GM12878 (cell line): Measurements from ENCODE around the gene CIB4. TPM values are rescaled to one million over a fixed set of nuclear protein-coding genes. Genes with fewer than 3 reads are reported as not detected.

Experiments used
- ATAC-seq: fragments of 200-7000 bp; cut with Tn5 transposase; 3 replicates; pipeline ENCODE4 v1.9.1; 2020; ENCODE audit warnings: mild to moderate bottlenecking, moderate library complexity
- BruUV-seq: library from RNA; stranded (reverse); fragments of 400-500 nt; replicated peaks from 2 replicates; lab custom pipeline; 2021; lab: Mats Ljungman, UMichigan
- CTCF ChIA-PET: fragments of 300-600 bp; sonication (Branson Sonifier 250); formaldehyde crosslinking; extraction: SDS; loops from one replicate; lab custom pipeline; 2021; ENCODE audit warnings: inconsistent platforms; lab: Yijun Ruan, JAX
- POLR2A ChIA-PET: fragments of 350-600 bp; formaldehyde crosslinking; extraction: SDS; loops from one replicate; lab custom pipeline; 2021; ENCODE audit warnings: inconsistent platforms; lab: Charles Lee
- RAD21 ChIA-PET: fragments of 300-600 bp; sonication (Branson Sonifier 250); formaldehyde crosslinking; loops from one replicate; lab custom pipeline; 2023; ENCODE audit warnings: antibody characterized with exemption; ENCODE audit not compliant: unreplicated experiment; lab: Charles Lee
- SMC1A ChIA-PET: fragments of 300-600 bp; sonication (Branson Sonifier 250); formaldehyde crosslinking; loops from one replicate; lab custom pipeline; 2023; ENCODE audit not compliant: unreplicated experiment, uncharacterized antibody; lab: Charles Lee
- DNase-seq: peaks from one replicate; pipeline ENCODE4 v3.0.0-alpha.2; 2011; ENCODE audit warnings: low read depth, low spot score
- FAIRE-seq: peaks from 3 replicates; lab custom pipeline; 2011; peaks lifted over from hg19 to GRCh38; lab: Jason Lieb, UNC
- H2AFZ ChIP-seq: 2 replicates; pipeline ENCODE4 v1.6.0; 2011; ENCODE audit warnings: low read depth, low read length, control low read depth; ENCODE audit not compliant: control insufficient read depth
- H3K27ac ChIP-seq: 2 replicates; pipeline ENCODE4 v1.5.1; 2011; ENCODE audit warnings: control low read depth; ENCODE audit not compliant: control insufficient read depth, insufficient read depth
- H3K27me3 ChIP-seq, 2 experiments: replicated peaks in 1 of 2; 2 replicates each; pipeline versions ENCODE4 v1.6.0 to v1.6.1; 2011; ENCODE audit warnings: low read length in 1 of 2; ENCODE audit not compliant: control insufficient read depth in 2 of 2, insufficient read depth in 2 of 2
- H3K36me3 ChIP-seq, 2 experiments: 2 replicates each; pipeline ENCODE4 v1.5.1; 2011; ENCODE audit warnings: low read length in 1 of 2; ENCODE audit not compliant: control insufficient read depth in 2 of 2, insufficient read depth in 2 of 2
- H3K4me1 ChIP-seq: 2 replicates; pipeline ENCODE4 v1.6.1; 2011; ENCODE audit warnings: mild to moderate bottlenecking, low read length, moderate library complexity, mixed read lengths; ENCODE audit not compliant: control insufficient read depth, insufficient read depth
- H3K4me2 ChIP-seq: 2 replicates; pipeline ENCODE4 v1.6.0; 2011; ENCODE audit warnings: control low read depth; ENCODE audit not compliant: control insufficient read depth, insufficient read depth
- H3K4me3 ChIP-seq: fragments of 200-600 bp; sonication (generic); 2 replicates; pipeline ENCODE4 v1.5.1; 2016
- H3K79me2 ChIP-seq: 2 replicates; pipeline ENCODE4 v1.6.0; 2011; ENCODE audit warnings: low read length; ENCODE audit not compliant: control insufficient read depth, insufficient read depth
- H3K9ac ChIP-seq: 2 replicates; pipeline ENCODE4 v1.8.0; 2011; ENCODE audit warnings: low read length, control low read depth, mixed read lengths; ENCODE audit not compliant: control insufficient read depth, insufficient read depth
- H3K9me3 ChIP-seq: replicated peaks from 3 replicates; pipeline ENCODE4 v1.5.1; 2011; ENCODE audit warnings: mild to moderate bottlenecking, low read length; ENCODE audit not compliant: control insufficient read depth, insufficient read depth
- H4K20me1 ChIP-seq: 2 replicates; pipeline ENCODE4 v1.6.0; 2011; ENCODE audit not compliant: control insufficient read depth, insufficient read depth
- ATF3 ChIP-seq: IDR thresholded peaks from 2 replicates; pipeline ENCODE4 v1.6.1; 2011; ENCODE audit warnings: low read depth, mild to moderate bottlenecking, low read length, moderate library complexity, borderline replicate concordance; ENCODE audit errors: extremely low read depth
- ATF7 ChIP-seq: fragments of 450-650 bp; IDR thresholded peaks from 2 replicates; pipeline ENCODE4 v1.6.1; 2016; ENCODE audit warnings: low read depth, mild to moderate bottlenecking
- CREB1 ChIP-seq: IDR thresholded peaks from 2 replicates; pipeline ENCODE4 v1.6.1; 2012; ENCODE audit warnings: low read depth, mild to moderate bottlenecking, inconsistent platforms
- HCFC1 ChIP-seq: fragments of 150-350 bp; IDR thresholded peaks from 2 replicates; pipeline ENCODE4 v1.6.1; 2014; ENCODE audit warnings: low read length
- HSF1 ChIP-seq: fragments of 150-350 bp; IDR thresholded peaks from 2 replicates; pipeline ENCODE4 v1.6.1; 2014; ENCODE audit warnings: mild to moderate bottlenecking, low read depth, low read length
- MEF2A ChIP-seq: IDR thresholded peaks from 2 replicates; pipeline ENCODE4 v1.6.1; 2011; ENCODE audit warnings: low read depth, mild to moderate bottlenecking, low read length, moderate library complexity; ENCODE audit not compliant: insufficient read depth
- MEF2B ChIP-seq: fragments of 450-650 bp; IDR thresholded peaks from 2 replicates; pipeline ENCODE4 v1.6.1; 2018; ENCODE audit warnings: mild to moderate bottlenecking, moderate library complexity; ENCODE audit not compliant: partially characterized antibody, poor library complexity, severe bottlenecking
- PAX8 ChIP-seq: fragments of 450-650 bp; IDR thresholded peaks from 2 replicates; pipeline ENCODE4 v1.6.1; 2017; ENCODE audit warnings: mild to moderate bottlenecking, moderate library complexity
- PML ChIP-seq: IDR thresholded peaks from 2 replicates; pipeline ENCODE4 v1.6.1; 2012; ENCODE audit warnings: low read length, inconsistent platforms
- RAD51 ChIP-seq: fragments of 450-650 bp; IDR thresholded peaks from 2 replicates; pipeline ENCODE4 v1.6.1; 2016; ENCODE audit warnings: moderate library complexity, mild to moderate bottlenecking, inconsistent platforms
- RCOR1 ChIP-seq: conservative IDR thresholded peaks from 2 replicates; pipeline ENCODE4 v1.6.1; 2012; ENCODE audit warnings: low read depth, low read length, improper control_type of control experiment
- RUNX3 ChIP-seq: IDR thresholded peaks from 2 replicates; pipeline ENCODE4 v1.6.1; 2012; ENCODE audit warnings: low read length, inconsistent platforms
- SUPT20H ChIP-seq: IDR thresholded peaks from 2 replicates; pipeline ENCODE4 v1.6.1; 2011; ENCODE audit warnings: low read depth, mild to moderate bottlenecking, low read length, moderate library complexity, borderline replicate concordance; ENCODE audit not compliant: control insufficient read depth
- WRNIP1 ChIP-seq: IDR thresholded peaks from 2 replicates; pipeline ENCODE4 v1.6.1; 2011; ENCODE audit warnings: low read depth, low read length, improper control_type of control experiment, borderline replicate concordance
- WGBS: methylation state at CpG from one replicate; pipeline ENCODE4 v1.1.6; 2016; ENCODE audit warnings: low lambda C conversion rate; ENCODE audit not compliant: insufficient replicate concordance, insufficient coverage; ENCODE audit errors: missing lambda C conversion rate; 5-methylcytosine and 5-hydroxymethylcytosine counted together
- in situ Hi-C: fragments of 300-500 bp; cut with MboI; formaldehyde crosslinking; loops from 9 replicates; pipeline ENCODE4 v1.14.3; 2018; ENCODE audit warnings: mixed read lengths
- intact Hi-C: fragments of 100-400 bp; cut with micrococcal nuclease; formaldehyde crosslinking; loops from one replicate; pipeline ENCODE4 v1.14.2; 2022; ENCODE audit not compliant: unreplicated experiment
- polyA plus RNA-seq, 11 experiments: library from polyadenylated mRNA; depleted of rRNA in 4 of 11; unstranded in 6 of 11; stranded (reverse) in 5 of 11; fragments of >200 nt; fragmentation: Nextera tagmentation in 4 of 11; fragmentation: Illumina TruSeq in 1 of 11; extraction: Ambion mirVana in 4 of 11; extraction: Trizol in 1 of 11; gene quantifications; 1 replicate in 1 of 11; 2 replicates in 10 of 11; pipeline versions ENCODE4 v1.2.1 to v1.2.3, GENCODE V29; 2011 to 2016; ENCODE audit warnings: inconsistent platforms in 2 of 11, missing spikeins in 2 of 11, low read depth in 1 of 11
- total RNA-seq, 4 experiments: library from RNA; depleted of rRNA in 3 of 4; stranded (reverse); fragments of >200 nt in 3 of 4; fragmentation: Illumina TruSeq in 1 of 4; extraction: Trizol in 1 of 4; gene quantifications; 2 replicates each; pipeline versions ENCODE4 v1.2.1 to v1.2.3, GENCODE V29; 2013 to 2021
- TF ChIP-seq, protein P1 (sequence below): fragments of 450-650 bp; formaldehyde crosslinking; IDR thresholded peaks from 2 replicates; pipeline ENCODE4 v1.4.0; 2020; ENCODE audit warnings: mild to moderate bottlenecking, moderate library complexity

The CIB4 gene
- total and polyA plus RNA-seq, 10 of the 15 experiments (the other 5 are each of a cell fraction or from before 2014, with no cell fraction given), result not detected

GRCh38 chr2:26668856-26669750 is 27.9 kb upstream of the CIB4 start:
- Histone ChIP-seq H3K79me2 (no peaks in the 10 kb centered on the region), H3K4me2 (no peak overlapping the region), H3K4me1 (no peaks in the 10 kb centered on the region), H3K27me3 (peaks cover 0 to 6% of the 10 kb centered on the region in 2 experiments), H3K9ac (no peak overlapping the region), H3K9me3 (no peaks in the 10 kb centered on the region), H3K27ac (no peak overlapping the region), H4K20me1 (no peaks in the 10 kb centered on the region), H3K4me3 (no peak overlapping the region), H2AFZ (no peak overlapping the region), H3K36me3 (no peaks in the 10 kb centered on the region)
- SMC1A ChIA-PET, result no interaction called here
- CTCF ChIA-PET, result no interaction called here
- no peak for FAIRE-seq
- in situ Hi-C loops (no loop called here), intact Hi-C loops (no loop called here)
- no peak for DNase-seq
- ATAC-seq, result no peak
- POLR2A ChIA-PET, result interaction anchor here (0.7 kb wide), 1 partner anchor 314 kb away, joined by 4 read pairs; no protein-coding TSS in a partner anchor
- TF ChIP-seq PML, result no peak
- no peak for TF ChIP-seq ATF3
- no peak for TF ChIP-seq RUNX3
- TF ChIP-seq MEF2B, result no peak
- TF ChIP-seq, protein P1, sequence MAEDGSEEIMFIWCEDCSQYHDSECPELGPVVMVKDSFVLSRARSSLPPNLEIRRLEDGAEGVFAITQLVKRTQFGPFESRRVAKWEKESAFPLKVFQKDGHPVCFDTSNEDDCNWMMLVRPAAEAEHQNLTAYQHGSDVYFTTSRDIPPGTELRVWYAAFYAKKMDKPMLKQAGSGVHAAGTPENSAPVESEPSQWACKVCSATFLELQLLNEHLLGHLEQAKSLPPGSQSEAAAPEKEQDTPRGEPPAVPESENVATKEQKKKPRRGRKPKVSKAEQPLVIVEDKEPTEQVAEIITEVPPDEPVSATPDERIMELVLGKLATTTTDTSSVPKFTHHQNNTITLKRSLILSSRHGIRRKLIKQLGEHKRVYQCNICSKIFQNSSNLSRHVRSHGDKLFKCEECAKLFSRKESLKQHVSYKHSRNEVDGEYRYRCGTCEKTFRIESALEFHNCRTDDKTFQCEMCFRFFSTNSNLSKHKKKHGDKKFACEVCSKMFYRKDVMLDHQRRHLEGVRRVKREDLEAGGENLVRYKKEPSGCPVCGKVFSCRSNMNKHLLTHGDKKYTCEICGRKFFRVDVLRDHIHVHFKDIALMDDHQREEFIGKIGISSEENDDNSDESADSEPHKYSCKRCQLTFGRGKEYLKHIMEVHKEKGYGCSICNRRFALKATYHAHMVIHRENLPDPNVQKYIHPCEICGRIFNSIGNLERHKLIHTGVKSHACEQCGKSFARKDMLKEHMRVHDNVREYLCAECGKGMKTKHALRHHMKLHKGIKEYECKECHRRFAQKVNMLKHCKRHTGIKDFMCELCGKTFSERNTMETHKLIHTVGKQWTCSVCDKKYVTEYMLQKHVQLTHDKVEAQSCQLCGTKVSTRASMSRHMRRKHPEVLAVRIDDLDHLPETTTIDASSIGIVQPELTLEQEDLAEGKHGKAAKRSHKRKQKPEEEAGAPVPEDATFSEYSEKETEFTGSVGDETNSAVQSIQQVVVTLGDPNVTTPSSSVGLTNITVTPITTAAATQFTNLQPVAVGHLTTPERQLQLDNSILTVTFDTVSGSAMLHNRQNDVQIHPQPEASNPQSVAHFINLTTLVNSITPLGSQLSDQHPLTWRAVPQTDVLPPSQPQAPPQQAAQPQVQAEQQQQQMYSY (CRISPR knock-in tag), result no peak
- TF ChIP-seq RCOR1, result no peak
- TF ChIP-seq WRNIP1, result no peak
- TF ChIP-seq RAD51, result no peak
- no peak for TF ChIP-seq CREB1
- no peak for TF ChIP-seq HCFC1
- no peak for TF ChIP-seq HSF1
- TF ChIP-seq PAX8, result no peak
- TF ChIP-seq ATF7, result no peak
- TF ChIP-seq SUPT20H, result no peak
- TF ChIP-seq MEF2A, result no peak
- WGBS, result 21% methylated on average over 7 of the region's 8 CpGs
- no TSS peak for BruUV-seq
- RAD21 ChIA-PET, result no interaction called here
